NCI-H146 treated with DMSO at 0.1 percent for 48 hours (cell line): Measurements from ENCODE around the gene ALG9.

ENCODE experiments used
- DNase-seq: peaks from one replicate; lab custom pipeline; 2025; ENCODE audit not compliant: unreplicated experiment; lab: John Stamatoyannopoulos, UW

ALG9 gene

DNA sequence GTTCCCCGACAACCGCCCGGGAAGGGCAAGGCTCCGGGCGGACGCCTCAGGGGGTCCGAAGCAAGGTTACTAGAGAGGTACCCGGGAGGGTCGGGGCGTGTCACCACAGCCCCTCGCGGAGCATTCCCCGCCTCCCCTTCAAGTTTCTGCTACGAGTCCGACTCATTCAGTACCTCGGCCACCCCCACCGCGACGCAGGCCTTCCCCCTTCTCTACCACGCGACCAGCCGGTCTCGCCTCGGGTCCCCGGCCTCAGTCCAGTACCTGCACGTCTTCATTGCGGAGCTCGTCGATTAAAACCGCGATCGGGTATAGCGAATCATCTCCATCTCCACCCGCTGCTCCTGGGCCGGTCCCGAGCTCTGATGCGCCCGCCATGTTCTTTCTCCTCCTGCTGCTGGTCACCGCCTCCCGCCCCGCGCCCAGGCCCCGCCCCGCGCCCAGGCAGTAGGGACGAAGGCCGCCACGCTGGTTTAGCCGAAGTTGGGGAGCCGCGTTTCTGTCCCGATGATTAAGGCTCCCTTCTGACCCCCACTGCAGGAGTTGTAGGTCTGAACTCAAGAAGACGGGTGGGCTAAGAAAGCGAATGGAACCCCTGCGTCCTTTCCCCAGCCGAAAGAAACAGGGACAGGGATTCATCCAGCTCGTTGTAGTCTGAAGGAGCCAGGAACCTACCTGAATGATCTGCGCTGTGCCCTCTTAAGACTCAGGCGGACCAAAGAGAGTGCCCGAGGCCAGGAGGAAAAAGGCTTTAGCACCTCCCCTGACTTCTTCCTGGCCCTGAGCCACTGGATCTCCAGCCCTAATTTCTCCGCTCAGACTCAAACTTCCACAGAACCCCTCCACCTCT, 105.2 kb downstream of the ALG9 start, which contains the start of gene PPP2R1B:
TSS of gene PPP2R1B (minus strand) at position 406 of the 850 bp plus-strand sequence. CDS start at position 378, 28 bp downstream.
- DNase-seq, result peak; percentile 76

DNA sequence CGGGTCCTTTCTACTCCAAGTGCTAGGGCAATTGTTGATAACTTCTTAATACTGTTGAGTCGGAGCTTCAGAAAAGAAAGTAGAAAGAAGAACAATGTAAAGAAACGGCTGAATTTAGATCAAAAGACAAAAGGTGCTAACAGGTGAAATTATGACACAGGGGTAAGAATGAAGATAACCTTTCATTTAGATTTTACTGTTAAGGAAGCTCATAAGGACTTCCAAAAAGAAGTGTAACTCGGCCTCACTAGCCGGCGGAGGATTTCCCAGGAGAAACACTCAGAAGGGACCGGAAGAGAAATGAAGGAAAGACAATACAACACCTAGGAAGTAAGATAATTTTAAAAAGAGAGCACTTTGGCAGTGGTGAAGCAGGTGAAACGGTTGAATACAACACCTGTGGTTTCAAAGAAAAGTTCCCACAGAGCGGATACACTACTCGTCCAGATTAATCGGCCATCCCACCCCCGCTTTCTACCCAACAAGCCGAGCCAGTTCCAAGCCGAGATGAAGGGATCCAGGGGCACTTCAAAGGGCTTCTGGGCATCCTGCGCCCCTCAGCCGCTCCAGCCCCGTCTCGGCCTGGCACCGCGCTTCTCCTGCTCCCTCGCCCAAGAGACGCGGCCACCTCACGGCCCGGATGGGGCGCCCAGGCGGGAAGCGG, 105.9 kb downstream of the ALG9 start:
- DNase-seq, result peak; percentile 12

DNA sequence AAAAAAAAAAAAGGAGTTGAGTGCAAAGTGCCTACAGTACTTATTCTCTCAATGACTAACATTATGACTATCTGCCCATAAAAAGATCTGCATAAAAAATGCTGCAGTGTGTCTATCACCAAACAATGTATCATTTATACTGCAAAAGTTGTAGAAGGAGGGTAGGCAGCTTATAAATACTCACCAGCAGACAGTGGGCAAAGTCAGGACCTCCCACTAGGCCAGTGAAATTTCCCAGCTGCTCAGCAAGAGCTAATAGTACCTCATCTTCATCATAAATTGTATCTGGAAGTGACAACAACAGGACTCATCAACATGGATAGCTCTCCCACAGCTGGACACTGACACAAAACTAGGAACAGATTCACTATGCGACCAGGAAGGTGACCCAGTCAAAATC, 106.8 kb downstream of the ALG9 start:
- DNase-seq, result no peak

DNA sequence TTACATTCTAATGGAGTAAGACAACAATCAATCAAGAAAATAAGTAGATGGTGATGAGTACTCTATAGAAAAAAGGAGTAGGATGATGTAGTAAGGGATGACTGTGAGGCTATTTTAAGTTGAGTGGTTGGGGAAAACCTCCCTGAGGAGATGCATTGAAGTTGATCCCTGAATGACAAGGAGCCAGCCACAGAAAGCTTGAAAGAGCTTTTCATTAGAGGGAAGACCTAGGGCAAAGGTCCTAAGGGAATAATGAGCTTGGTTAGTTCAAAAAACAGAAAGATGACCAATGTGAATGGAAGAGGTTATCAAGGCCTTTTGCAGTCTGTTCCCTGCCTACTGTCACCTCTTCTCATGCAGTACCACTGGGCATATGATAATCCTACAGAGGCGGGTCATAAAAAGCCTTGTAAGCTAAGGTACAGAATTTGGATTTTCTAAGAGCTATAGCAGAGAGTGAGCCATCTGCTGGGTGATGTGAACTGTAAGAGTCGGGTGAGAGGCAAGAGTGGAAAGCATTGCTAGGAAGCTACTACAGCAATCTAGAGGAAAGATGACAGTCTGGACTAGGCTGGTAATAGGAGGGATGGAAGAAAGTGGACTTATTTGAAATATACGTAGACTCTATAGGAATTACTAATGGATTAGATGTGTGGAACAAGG, 108.3 kb downstream of the ALG9 start:
- no peak for DNase-seq

DNA sequence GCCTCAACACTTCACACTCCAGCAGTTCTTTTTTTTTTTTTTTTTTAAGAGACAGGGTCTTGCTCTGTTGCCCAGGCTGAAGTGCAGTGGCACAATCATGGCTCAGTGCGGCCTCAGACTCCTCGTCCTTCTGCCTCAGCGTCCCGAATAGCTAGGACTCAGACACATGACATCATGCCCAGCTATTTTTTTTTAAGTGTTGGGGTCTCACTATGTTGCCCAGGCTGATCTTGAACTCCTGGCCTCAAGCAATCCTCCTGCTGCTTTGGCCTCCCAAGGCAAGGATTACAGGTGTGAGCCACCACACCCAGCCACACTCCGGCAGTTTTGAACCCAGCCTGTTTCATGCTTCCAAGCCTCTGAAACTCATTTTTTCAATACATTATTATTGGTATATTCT, 108.9 kb downstream of the ALG9 start:
- no peak for DNase-seq

DNA sequence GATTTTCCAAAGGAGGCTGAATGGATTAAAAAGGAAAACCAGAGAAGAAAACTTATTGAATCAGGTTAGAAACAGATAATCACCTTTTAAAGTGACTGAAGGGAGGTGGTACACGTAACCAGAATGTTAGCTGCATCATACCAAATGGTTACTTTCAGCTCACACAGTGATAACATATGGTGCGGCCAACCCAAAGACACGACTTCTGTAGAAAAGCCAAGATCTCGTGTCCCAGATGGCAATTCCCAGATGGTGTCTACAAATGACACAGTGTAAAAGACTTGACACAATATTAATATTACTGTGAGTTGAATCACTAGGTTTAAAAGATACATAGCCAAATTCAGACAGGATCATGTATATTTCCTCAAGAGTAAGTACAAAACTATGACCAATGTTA, 110.3 kb downstream of the ALG9 start:
- no peak for DNase-seq

DNA sequence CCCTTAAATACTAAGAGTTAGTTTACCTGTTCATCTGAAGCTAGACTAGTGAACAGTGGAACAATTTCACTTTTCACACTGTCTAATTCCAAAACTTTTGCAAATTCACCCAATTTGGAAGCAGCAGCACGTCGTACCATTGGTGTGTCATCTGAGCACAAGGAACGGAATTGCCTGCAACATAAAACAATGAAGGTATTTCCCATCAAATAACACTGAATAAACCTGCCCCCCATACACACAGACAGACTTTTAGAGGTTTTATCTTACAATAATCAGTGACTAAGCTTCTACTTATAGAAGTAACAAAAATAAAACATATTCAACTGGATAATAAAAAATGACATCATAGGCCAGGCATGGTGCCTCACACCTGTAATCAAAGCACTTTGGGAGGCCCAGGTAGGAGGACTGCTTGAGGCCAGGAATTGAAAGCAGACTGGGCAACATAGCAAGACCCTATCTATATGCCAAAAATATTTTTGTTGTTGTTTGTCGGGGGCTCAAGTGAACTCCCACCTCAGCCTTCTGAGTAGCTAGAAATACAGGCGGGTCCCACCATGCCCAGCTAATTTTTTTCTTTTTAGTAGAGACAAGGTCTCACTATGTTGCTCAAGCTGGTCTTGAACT, 111.5 kb downstream of the ALG9 start:
- no peak for DNase-seq

DNA sequence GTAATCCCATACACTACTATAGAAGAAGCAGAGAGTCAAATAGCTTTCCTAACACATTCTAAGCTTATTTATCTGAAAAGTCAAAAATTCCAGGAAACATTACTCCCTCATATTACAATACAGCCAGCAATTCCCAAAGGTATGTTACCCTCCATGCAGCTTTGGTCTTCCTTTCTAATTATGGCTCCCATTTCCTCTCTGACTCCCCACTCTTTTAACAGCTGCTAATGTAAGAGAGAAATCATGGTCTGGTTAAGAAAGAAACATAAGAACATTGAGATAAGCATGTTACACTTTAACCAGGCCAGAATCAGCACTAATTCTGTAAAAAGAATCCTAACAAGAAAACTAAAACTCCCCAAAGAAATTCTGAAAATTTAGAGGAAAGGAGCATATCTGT, 112.0 kb downstream of the ALG9 start:
- DNase-seq, result no peak

DNA sequence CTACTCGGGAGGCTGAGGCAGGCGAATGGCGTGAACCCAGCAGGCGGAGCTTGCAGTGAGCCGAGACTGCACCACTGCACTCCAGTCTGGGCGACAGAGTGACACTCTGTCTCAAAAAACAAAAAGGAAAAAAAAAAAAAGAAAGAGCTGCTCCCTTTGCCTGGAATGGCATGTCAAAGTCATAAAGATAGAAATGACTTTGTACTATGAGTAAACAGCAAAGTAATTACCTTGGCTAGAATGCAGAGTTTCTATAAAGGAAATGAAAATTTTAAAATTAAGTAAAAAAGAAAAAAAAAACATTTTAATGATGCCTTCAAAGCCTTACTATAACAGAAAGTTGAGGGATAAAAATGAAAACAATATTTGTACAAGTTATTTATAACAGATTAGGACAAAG, 115.3 kb downstream of the ALG9 start:
- no peak for DNase-seq

DNA sequence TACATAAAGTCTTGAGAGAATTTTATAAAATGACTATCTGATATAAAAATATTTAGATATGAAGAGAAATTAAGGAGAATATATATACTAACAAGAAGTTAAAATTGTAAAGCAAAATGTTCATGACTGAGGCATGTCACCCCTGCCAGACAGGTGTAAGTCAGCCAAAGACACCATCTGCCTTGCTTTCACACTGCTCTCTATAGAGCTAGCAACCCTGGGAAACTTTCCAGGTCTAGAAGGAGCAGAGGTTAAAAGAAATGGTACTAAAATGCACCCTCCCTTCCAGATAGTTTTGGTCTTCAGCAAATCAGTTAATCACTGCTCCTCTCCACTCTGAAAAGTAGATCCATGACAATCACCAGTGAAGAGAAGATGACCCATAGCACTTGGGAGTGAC, 121.7 kb downstream of the ALG9 start:
- DNase-seq, result no peak

DNA sequence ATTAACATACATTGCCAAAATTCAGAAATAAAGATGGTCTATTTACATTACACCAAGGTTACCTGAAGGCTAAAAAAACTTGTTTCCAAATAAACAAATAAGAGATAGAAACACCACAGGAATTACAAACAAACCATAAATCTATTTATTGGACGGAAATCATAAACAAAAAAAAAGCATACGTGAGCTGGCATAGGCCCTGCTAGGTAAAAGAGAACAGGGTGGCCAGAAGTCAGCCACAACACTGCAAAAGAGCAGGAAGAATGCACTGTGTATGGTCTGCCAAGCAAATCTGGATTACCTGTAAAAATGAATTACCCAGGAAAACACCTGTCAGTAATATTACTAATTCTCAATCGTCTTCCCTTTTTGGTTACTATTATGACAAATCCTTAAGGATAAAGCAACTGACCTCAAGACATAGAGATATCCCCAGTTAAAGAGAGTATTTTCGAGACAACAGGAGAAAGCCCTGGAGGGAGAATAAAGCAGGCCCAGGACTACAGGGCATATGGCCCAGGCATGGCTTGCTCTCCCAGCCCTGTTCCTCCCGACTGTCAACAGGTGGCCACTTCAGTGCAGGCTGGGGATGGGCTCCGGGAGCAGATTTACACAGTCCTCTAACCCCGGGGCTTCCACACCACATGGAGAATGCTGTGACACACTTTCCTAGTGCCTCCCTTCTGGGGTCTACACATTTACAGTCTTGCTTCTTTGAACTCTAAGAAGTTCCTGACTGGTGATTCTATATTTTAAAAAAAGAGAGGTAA, 123.2 kb downstream of the ALG9 start:
- DNase-seq, result no peak

DNA sequence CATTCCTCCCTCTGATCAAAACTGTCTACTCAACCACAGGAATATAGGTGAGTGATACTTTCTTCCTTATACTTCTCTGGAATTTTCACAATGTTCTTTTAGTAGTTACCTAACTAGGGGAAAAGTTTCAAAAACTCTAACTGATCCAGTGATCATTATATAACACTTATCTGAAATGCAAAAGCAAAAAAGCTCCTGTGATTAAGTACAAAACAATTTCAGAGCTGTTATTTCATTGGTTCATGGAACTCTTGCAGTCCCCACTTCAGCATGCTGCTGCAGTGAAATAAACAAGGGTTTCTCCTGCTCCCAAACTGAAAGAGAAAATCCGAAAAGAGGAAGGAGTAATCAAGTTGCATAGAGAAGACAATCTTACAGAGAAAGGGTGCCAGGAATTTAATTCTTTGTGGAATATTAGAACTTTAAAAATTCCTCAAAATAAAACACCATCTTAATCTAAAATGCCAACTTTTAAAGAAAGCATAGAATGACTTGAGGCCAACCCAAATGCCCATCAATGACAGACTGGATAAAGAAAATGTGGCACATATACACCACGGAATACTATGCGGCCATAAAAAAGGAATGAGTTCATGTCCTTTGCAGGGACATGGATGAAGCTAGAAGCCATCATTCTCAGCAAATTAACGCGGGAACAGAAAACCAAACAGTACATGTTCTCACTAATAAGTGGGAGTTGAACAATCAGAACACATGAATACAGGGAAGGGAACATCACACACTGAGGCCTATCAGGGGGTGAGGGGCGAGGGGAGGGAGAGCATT, 125.5 kb downstream of the ALG9 start:
- no peak for DNase-seq

DNA sequence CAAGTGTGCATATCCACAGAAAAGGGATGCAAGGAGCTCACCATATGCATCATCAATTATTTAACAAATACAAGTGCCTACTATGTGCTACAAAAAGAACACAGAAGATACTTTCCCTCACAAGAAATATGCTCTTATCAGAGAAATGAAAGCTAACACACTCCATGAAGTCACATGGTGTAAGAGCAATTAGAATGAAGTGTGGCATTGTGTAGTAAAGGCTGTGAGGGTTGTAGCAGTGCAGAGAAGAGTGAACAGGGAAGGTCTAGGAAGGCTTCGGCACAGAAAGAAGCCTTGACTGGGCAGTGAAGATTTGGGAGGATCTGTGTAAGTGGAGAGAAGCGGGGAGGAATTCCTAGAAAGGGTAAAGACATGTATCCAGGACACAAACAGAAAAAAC, 127.7 kb downstream of the ALG9 start:
- no peak for DNase-seq

DNA sequence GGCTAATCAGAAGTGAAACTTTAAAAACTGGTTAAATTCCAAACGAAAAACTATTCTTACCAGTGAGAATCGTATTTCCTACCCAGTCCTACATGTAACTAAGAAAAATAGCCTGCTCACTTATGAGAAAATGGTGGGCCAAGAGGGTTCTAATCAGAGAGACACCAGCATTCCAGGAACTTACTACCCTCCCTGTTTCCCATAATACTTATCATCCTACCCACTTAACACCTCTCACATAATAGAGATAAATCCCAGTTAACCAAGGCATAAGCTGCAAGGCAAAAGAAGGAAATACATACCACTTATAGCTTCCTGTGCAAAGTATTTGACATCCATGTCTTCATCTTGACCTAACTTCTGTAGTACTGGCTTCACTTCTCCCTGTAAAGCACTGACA, 129.6 kb downstream of the ALG9 start:
- no peak for DNase-seq

DNA sequence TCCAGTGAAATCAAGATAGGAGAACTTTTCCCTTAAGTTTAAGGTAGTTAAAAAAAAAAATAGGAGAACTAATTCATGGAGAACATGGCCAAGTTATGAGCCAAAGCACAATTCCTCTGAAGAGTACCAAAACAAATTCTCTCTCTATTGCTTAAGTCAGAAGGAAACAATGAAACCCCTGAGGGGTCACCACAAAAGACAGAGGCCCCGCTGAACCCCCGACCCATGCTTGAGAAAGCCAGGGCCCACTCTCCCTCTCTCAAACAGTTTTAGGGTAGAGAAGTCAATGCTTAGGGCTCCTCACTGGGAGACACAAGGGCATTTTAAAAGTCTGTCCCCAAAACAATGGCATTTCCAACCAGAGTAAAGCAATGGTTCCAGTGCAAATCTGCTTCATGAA, 132.1 kb downstream of the ALG9 start:
- no peak for DNase-seq

DNA sequence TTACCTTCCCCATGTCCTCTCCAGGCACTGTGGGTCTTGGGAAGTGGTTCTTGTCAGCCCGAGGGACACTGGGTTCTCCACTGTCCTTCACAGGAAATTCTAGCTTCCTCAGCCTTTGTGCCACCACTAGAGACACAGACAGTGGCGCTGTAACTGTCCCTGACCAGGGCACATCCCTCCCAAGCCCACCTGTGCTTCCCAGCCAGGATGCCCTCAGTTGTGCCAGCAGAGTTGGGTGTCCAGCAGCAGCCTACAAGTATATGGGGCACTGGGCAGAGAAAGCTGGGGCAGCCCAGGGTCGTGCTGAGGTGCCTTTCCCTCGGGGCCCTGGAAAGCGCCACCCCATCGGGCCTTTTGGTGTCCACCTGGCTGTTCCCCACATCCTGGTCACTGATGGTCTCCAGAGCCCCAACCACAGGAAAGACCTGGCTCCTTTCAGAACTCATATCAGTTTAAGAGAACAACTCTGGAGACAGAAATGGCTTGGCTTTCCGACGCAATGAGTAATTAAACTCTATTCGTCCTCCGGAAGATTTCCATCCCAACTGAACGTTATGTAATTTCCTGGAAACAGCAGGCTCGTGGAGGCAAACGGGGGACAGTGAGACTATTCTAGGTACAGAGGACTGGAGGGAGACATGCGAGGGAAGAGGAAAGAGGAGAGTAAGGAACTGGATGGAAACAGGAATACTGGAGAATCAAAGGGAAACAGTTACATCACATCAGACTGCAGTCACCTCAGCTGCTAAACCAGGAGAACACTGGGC, 133.8 kb downstream of the ALG9 start:
- DNase-seq, result no peak

DNA sequence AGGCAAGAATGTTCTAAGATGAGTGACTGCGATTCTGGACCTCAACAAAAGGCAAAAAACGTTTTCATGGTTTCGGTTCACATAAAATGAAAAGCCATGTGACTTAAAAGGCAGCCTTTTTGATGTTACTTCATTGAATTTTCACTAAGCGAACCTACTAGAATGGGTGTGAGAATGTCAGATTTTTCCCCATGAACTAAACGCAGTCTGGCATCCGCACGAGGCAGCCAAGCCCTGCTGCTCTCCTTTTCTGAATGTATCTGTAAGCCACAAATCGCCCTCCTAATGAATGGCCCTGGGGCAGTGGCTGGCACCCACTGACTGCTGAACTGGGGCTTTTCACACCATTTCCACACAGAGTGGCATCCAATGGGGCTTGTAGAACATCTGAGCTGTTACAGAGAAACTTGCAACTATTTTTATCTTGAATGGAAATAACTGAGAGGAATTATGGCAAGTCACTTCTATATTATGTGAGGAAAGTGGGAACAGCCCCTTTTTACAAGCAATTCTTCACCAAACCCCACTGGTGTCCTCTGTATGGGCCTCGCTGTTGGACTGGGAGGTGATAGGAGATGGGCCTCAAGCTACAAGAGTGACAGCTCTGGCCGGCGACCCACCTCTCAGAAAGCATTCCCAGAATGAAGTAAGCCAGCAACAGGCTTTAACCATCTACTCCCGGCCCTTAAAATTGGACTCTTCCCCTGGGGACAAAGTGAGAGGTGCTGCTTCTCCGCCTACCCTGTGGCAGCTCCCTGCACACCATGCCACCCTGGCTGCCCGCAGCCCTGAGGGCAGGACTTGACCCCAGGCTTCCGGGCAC, 134.5 kb downstream of the ALG9 start:
- no peak for DNase-seq
